ENCODE data around the gene HECTD3. TPM values are rescaled to one million over a fixed set of nuclear protein-coding genes. Genes with fewer than 3 reads are reported as not detected.
A peak's percentile ranks its signal among the peaks of the same experiment; 100 is the strongest.

Gene HECTD3
- total RNA-seq (27.1 and 27.6 TPM in 2 replicates), polyA plus RNA-seq (39.1 and 39.3 TPM in 2 replicates)

GRCh38 chr1:45010855-45011811 lies at the start of gene HECTD3:
TSS of gene HECTD3 (minus strand) at chr1:45011324. CDS start at chr1:45011257, 67 bp downstream.
- Histone ChIP-seq H3K27me3 (no peaks in the 10 kb centered on the region), H3K27ac (peak within 1 kb of the TSS; percentile 82), H4K20me1 (ENCODE audit: insufficient read depth, poor library complexity, severe bottlenecking) (peaks cover 3% of the 10 kb centered on the region), H3K79me2 (peaks cover 31% of the 10 kb centered on the region), H2AFZ (peak within 1 kb of the TSS; percentile 83), H3K4me3 (peak within 1 kb of the TSS; percentile 92), H3K36me3 (replicated peaks; ENCODE audit: insufficient read depth, low read depth) (no peaks in the 10 kb centered on the region), H3K9me3 (ENCODE audit: low read depth) (no peaks in the 10 kb centered on the region), H3K9me2 (replicated peaks; ENCODE audit: insufficient read depth) (no peaks in the 10 kb centered on the region), H3K4me1 (ENCODE audit: insufficient read depth) (peaks cover 16% of the 10 kb centered on the region), H3K4me2 (peak within 1 kb of the TSS; percentile 97)
- peak; percentile 87 for DNase-seq (ENCODE audit: low spot score)
- TF ChIP-seq, protein P1, sequence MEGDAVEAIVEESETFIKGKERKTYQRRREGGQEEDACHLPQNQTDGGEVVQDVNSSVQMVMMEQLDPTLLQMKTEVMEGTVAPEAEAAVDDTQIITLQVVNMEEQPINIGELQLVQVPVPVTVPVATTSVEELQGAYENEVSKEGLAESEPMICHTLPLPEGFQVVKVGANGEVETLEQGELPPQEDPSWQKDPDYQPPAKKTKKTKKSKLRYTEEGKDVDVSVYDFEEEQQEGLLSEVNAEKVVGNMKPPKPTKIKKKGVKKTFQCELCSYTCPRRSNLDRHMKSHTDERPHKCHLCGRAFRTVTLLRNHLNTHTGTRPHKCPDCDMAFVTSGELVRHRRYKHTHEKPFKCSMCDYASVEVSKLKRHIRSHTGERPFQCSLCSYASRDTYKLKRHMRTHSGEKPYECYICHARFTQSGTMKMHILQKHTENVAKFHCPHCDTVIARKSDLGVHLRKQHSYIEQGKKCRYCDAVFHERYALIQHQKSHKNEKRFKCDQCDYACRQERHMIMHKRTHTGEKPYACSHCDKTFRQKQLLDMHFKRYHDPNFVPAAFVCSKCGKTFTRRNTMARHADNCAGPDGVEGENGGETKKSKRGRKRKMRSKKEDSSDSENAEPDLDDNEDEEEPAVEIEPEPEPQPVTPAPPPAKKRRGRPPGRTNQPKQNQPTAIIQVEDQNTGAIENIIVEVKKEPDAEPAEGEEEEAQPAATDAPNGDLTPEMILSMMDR (IDR thresholded peaks at IDR 0.05; ENCODE audit: poor library complexity): no peak
- TF ChIP-seq EZH2phosphoT487 (IDR thresholded peaks at IDR 0.05; ENCODE audit: low read depth, severe bottlenecking, unreplicated experiment) (no peak), EZH2 (IDR thresholded peaks at IDR 0.05; ENCODE audit: borderline replicate concordance) (no peak)
- 4% methylated on average over 60 of the region's 62 CpGs for WGBS (ENCODE audit: low lambda C conversion rate, missing lambda C conversion rate)

DNA sequence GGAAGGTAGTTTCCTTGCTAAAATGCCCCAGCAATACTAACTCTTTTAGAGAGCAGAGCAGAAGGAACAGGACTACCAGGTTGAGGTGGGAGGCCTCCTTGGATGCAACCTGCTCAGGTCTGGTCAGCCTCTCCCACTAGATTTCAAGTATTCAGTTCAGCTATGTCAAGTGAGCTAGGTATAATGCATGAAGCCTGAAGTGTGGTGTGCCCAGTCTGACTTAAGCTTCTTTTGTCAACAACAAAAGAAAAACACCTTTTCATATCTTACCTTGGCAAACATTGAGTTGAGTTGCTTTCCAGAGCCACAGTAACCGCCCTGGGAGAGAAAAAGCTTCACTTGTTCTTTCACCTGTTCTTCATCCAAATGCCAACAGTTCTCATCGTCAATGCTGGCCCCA lies 48.7 kb upstream of the HECTD3 start:
- DNase-seq (ENCODE audit: low spot score): no peak
- H3K27ac ChIP-seq: no peak overlapping the region
- 79% methylated on average over 2 of the region's 2 CpGs for WGBS (ENCODE audit: low lambda C conversion rate, missing lambda C conversion rate)
- no peak overlapping the region for H2AFZ ChIP-seq
- TF ChIP-seq, protein P1 (IDR thresholded peaks at IDR 0.05; ENCODE audit: poor library complexity): no peak
- no peaks in the 10 kb centered on the region for H3K4me1 ChIP-seq (ENCODE audit: insufficient read depth)
- no peaks in the 10 kb centered on the region for H3K27me3 ChIP-seq
- no peaks in the 10 kb centered on the region for H4K20me1 ChIP-seq (ENCODE audit: insufficient read depth, poor library complexity, severe bottlenecking)
- H3K79me2 ChIP-seq: no peaks in the 10 kb centered on the region
- H3K4me3 ChIP-seq: no peak overlapping the region
- H3K9me2 ChIP-seq (replicated peaks; ENCODE audit: insufficient read depth): no peaks in the 10 kb centered on the region
- no peaks in the 10 kb centered on the region for H3K36me3 ChIP-seq (replicated peaks; ENCODE audit: insufficient read depth, low read depth)
- no peak overlapping the region for H3K4me2 ChIP-seq
- H3K9me3 ChIP-seq (ENCODE audit: low read depth): no peaks in the 10 kb centered on the region

GRCh38 chr1:45057542-45057941 lies 46.4 kb upstream of the HECTD3 start:
- 79% methylated on average over 1 of the region's 1 CpG for WGBS (ENCODE audit: low lambda C conversion rate, missing lambda C conversion rate)
- no peak overlapping the region for H3K4me2 ChIP-seq
- DNase-seq (ENCODE audit: low spot score): no peak
- TF ChIP-seq, protein P1 (IDR thresholded peaks at IDR 0.05; ENCODE audit: poor library complexity): no peak
- TF ChIP-seq EZH2phosphoT487 (IDR thresholded peaks at IDR 0.05; ENCODE audit: low read depth, severe bottlenecking, unreplicated experiment) (no peak), EZH2 (IDR thresholded peaks at IDR 0.05; ENCODE audit: borderline replicate concordance) (no peak)
- H2AFZ ChIP-seq: no peak overlapping the region
- no peaks in the 10 kb centered on the region for H3K79me2 ChIP-seq
- no peaks in the 10 kb centered on the region for H4K20me1 ChIP-seq (ENCODE audit: insufficient read depth, poor library complexity, severe bottlenecking)
- no peaks in the 10 kb centered on the region for H3K9me3 ChIP-seq (ENCODE audit: low read depth)
- H3K9me2 ChIP-seq (replicated peaks; ENCODE audit: insufficient read depth): no peaks in the 10 kb centered on the region
- no peaks in the 10 kb centered on the region for H3K27me3 ChIP-seq
- no peaks in the 10 kb centered on the region for H3K4me1 ChIP-seq (ENCODE audit: insufficient read depth)
- no peak overlapping the region for H3K4me3 ChIP-seq
- no peaks in the 10 kb centered on the region for H3K36me3 ChIP-seq (replicated peaks; ENCODE audit: insufficient read depth, low read depth)
- no peak overlapping the region for H3K27ac ChIP-seq
